ENCODE measurements around the gene TPSG1. TPM values are rescaled to one million over a fixed set of nuclear protein-coding genes. Genes with fewer than 3 reads are reported as not detected.

TPSG1 gene
- total RNA-seq, 1 donor from 2014 or later: not detected

- DNase-seq (ENCODE audit: low read depth in 2 of 2): no peak
Measured at GRCh38 chr16:1177750-1178149, 47.3 kb downstream of the TPSG1 start.

GRCh38 chr16:1177053-1177452 lies 48.0 kb downstream of the TPSG1 start:
- DNase-seq (ENCODE audit: low read depth in 2 of 2): no peak

GRCh38 chr16:1176280-1176897 lies 48.7 kb downstream of the TPSG1 start:
- DNase-seq (ENCODE audit: low read depth in 2 of 2): no peak

GRCh38 chr16:1175566-1176279 lies 49.3 kb downstream of the TPSG1 start:
- no peak for DNase-seq (ENCODE audit: low read depth in 2 of 2)

GRCh38 chr16:1174477-1175357 lies 50.4 kb downstream of the TPSG1 start:
- no peak for DNase-seq (ENCODE audit: low read depth in 2 of 2)

GRCh38 chr16:1173788-1174451 lies 51.1 kb downstream of the TPSG1 start:
- DNase-seq (ENCODE audit: low read depth in 2 of 2): no peak

GRCh38 chr16:1172651-1173050 lies 52.4 kb downstream of the TPSG1 start:
- DNase-seq (ENCODE audit: low read depth in 2 of 2): no peak

- no peak for DNase-seq (ENCODE audit: low read depth in 2 of 2)
Measured at GRCh38 chr16:1171854-1172428, 53.1 kb downstream of the TPSG1 start.

Other genes starting within 250 kb of the TPSG1 start
- 0.22 and 0.60 TPM in 2 replicates for gene SOX8, start 243.5 kb downstream of the TPSG1 start, total RNA-seq
- 0.20 and 0.22 TPM in 2 replicates for gene SSTR5, start 152.5 kb downstream of the TPSG1 start, total RNA-seq
- gene C1QTNF8, start 129.0 kb downstream of the TPSG1 start, total RNA-seq: not detected in 2 replicates
- under 0.01 TPM in 2 replicates for gene CACNA1H, start 72.2 kb downstream of the TPSG1 start, total RNA-seq
- not detected in 2 replicates for gene TPSB2, start 4.9 kb upstream of the TPSG1 start, total RNA-seq
- not detected in 2 replicates for gene TPSAB1, start 15.4 kb upstream of the TPSG1 start, total RNA-seq
- gene TPSD1, start 30.8 kb upstream of the TPSG1 start, total RNA-seq: not detected in 2 replicates
- gene UBE2I, start 84.4 kb upstream of the TPSG1 start, total RNA-seq: 29.6 and 35.3 TPM in 2 replicates
- 1.2 and 1.3 TPM in 2 replicates for gene BAIAP3, start 108.4 kb upstream of the TPSG1 start, total RNA-seq
- 47.7 and 67.3 TPM in 2 replicates for gene TSR3, start 126.6 kb upstream of the TPSG1 start, total RNA-seq
- 19.2 and 31.7 TPM in 2 replicates for gene GNPTG, start 126.7 kb upstream of the TPSG1 start, total RNA-seq
- gene UNKL, start 189.4 kb upstream of the TPSG1 start, total RNA-seq: 3.9 and 5.6 TPM in 2 replicates
- 12.9 and 18.5 TPM in 2 replicates for gene UQCC4, start 195.5 kb upstream of the TPSG1 start, total RNA-seq
- gene PERCC1, start 205.8 kb upstream of the TPSG1 start, total RNA-seq: not detected in 2 replicates
- under 0.01 and 0.40 TPM in 2 replicates for gene CCDC154, start 219.3 kb upstream of the TPSG1 start, total RNA-seq
- gene CLCN7, start 249.8 kb upstream of the TPSG1 start, total RNA-seq: 62.5 and 69.8 TPM in 2 replicates

All from lung microvascular endothelial cell (primary cell).